Umbilical cord (tissue), 2 donors: Measurements from ENCODE around the gene RAPGEF3. TPM values are rescaled to one million over a fixed set of nuclear protein-coding genes. Genes with fewer than 3 reads are reported as not detected.

Source experiments
- DNase-seq: peaks from one replicate; pipeline ENCODE4 v3.0.0-alpha.2; 2015; ENCODE audit warnings: low spot score
- total RNA-seq: library from RNA; depleted of rRNA; stranded (reverse); fragments of >200 nt; gene quantifications from one replicate; pipeline ENCODE4 v1.2.3, GENCODE V29; 2014; ENCODE audit warnings: low replicate concordance; ENCODE audit not compliant: insufficient read depth

Gene RAPGEF3, protein sequence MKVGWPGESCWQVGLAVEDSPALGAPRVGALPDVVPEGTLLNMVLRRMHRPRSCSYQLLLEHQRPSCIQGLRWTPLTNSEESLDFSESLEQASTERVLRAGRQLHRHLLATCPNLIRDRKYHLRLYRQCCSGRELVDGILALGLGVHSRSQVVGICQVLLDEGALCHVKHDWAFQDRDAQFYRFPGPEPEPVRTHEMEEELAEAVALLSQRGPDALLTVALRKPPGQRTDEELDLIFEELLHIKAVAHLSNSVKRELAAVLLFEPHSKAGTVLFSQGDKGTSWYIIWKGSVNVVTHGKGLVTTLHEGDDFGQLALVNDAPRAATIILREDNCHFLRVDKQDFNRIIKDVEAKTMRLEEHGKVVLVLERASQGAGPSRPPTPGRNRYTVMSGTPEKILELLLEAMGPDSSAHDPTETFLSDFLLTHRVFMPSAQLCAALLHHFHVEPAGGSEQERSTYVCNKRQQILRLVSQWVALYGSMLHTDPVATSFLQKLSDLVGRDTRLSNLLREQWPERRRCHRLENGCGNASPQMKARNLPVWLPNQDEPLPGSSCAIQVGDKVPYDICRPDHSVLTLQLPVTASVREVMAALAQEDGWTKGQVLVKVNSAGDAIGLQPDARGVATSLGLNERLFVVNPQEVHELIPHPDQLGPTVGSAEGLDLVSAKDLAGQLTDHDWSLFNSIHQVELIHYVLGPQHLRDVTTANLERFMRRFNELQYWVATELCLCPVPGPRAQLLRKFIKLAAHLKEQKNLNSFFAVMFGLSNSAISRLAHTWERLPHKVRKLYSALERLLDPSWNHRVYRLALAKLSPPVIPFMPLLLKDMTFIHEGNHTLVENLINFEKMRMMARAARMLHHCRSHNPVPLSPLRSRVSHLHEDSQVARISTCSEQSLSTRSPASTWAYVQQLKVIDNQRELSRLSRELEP
- 6.0 TPM for total RNA-seq

DNA sequence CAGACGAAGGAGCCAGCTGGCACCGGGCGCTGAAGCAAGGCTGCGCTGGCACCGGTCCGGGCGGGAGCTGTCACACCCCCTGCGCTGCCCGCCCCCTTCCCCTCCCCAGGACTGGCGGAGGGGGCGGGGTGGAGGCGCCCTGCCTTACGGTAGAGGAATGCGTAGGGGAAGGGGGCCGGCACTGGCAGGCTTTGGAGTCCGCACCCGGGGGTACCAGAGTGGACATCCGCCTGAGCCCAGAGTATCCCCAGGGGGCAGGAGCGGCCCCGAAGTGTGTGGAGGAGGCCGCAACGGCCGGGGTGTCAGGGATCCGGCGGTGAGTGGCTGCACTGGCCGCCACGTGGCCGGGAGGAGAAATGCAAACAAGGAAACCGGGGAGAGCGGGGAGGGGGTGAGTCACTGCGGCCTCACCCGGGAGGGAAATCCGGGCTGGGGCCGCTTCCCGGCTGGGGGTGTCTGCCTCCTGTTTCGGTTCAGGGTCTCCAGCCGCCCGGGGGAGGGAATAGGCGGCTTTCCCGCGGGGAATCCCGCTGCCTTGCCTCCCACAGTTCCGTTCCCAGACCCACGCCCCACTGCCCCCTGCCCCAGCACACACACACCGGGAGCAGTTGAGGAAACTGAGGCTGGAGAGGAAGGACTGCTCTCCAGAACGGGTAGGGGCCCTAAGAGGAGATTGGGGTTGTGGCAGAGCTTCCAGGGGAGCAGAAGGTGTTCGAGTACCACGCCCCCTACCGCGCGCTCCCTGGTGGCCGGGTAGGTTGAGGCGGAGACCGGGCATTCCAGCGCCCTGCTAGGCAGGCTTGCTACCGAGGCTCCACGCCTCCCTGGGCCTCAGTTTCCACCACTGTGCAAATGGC is at the start of gene RAPGEF3:
TSS of gene RAPGEF3 (minus strand) at position 47 of the 857 bp plus-strand sequence. CDS start 324 bp downstream, outside the sequence.
- DNase-seq, result peak; percentile 90

DNA sequence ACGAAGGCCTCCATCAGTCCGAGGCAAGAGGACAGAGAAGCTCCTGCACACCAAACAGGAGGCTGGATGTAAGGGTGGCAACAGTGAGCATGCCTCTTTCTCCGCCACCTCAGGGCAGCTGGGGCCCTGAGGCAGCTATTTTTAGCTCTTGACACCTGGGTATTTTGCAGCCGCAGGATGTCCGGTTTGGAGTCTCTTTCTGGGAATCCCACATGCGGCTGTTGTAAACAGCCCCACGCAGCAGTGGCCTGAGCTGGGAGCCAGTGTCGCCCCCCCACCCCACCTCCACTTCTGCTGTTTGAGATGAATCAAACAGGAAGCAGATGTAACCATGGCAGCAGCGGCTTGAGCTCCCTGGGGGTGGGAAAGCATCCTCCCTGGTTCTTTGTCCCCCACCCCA is 49.4 kb upstream of the RAPGEF3 start:
- DNase-seq, result no peak

DNA sequence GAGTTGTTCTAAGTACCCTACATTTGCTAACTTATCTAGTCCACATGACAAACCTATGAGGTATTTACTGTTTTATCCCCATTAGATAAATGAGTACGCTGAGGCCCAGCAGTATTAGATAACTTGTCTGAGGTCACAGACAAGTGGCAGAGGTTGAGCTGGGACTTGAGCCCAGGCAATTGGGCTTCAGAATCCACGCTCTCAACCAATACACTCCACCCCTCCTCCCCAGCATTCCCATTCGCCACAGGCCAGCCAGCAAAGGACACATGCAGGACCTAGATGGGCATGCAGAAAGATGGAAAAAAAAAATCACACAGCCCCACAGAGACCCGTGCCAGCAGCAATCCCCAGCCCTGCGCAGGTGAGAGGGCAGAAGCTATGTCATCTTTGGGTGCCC is 48.7 kb upstream of the RAPGEF3 start:
- no peak for DNase-seq

DNA sequence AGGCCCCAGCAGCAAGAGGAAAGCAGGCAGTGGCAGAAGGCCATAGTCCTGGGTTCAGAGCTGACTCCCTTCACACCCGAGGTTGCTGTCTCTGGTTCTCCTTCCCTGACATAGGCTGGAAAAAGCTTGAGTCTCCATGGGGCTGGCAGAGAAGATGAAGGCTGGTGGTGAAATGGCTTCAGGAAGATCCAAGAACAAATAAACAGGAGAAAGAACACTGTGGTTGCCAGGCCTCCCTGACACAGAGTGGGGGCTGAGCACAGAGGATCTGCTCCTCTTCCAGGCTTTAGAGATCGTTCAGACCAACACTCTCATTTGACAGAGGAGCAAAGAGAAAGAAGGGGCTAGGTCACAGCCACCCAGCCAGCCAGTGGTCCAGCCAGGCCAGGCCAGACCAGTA is 46.7 kb upstream of the RAPGEF3 start:
- no peak for DNase-seq

DNA sequence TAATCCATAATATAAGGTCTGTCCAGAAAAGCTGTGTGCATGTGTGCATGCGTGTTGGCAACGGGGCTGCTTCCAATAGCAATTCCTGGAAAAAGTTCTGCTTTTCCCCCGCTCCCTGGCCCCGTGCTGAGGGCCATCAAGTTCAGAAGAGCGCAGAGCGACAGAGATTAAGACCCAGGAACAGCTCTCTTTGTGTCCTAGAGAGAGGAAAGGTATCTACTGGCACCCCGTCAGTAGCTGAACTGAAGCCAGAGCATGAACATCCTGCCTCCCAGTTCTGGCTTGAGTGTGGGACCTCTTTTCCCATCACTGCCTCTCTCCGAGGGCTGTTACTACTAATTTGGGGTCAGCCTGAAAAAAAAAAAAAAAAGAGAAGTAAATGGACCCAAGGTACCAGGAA is 45.5 kb upstream of the RAPGEF3 start:
- DNase-seq, result no peak

DNA sequence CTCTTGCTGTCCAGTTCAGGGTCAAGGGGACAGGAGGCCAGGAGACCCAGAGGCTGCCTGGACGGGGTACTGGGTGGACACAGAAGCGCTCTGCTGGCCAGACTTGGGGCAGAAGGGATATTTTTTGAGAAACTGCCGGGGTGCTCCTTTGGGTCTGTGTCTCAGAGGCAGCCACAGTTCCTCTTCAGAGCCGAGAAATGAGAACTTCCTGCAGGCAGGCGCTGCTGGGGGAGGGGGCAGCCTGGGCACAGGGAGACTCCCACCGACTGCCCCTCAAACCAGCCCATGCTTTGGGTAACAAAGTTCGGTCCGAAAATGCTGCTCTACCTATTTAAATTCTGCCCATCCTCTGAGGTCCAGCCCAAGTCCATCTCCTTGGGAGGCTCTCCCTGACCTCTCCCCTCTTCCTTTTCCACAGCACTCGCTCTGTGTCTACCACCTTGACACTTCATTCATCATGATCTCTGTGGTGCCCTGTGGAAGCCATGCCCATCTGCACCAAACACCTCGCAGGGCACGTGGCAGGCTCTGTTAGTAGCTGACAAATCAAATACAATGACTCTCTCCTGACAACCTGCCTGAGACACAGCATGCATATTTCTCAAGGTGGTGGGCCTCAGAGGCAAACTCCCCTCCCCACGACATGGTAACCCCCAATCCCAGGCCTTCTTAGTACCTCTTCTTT is 44.7 kb upstream of the RAPGEF3 start:
- DNase-seq, result no peak

DNA sequence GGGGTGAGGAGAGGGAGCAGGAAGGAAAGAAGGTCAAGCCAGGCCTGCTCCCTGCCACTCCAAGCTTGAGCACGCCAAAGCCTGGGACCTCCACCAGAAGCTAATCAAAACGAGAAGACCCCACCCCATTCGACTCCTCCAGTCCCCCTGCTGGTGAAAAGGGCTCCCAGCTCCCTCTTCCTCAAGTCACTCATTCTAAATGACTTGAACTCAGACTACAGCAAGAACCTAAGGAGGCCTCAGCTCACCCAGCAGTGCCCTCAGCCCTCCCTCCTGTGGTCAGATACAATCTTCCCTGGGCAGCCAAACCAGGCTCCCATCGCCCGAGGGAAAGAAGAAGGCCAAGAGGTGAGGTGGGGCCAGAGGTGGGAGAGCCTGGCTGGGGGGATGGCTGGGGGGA is 43.6 kb upstream of the RAPGEF3 start:
- no peak for DNase-seq

DNA sequence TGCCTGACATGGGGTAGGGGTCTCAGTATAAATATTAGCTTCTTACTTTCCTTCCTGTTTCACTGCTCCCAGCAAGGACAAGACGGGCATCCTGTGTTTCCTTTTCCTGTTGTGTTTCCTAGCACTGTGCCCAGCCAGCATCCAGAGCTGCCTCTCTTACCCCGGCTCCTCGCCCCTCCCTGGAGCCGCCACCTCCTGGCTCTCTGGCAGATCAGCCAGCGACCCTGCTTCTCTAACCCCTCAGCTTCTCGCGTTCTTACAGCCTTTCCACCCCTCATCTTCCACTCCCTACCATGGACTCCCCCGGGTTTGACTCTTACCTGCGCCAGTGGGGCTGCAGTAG is 43.2 kb upstream of the RAPGEF3 start:
- no peak for DNase-seq

DNA sequence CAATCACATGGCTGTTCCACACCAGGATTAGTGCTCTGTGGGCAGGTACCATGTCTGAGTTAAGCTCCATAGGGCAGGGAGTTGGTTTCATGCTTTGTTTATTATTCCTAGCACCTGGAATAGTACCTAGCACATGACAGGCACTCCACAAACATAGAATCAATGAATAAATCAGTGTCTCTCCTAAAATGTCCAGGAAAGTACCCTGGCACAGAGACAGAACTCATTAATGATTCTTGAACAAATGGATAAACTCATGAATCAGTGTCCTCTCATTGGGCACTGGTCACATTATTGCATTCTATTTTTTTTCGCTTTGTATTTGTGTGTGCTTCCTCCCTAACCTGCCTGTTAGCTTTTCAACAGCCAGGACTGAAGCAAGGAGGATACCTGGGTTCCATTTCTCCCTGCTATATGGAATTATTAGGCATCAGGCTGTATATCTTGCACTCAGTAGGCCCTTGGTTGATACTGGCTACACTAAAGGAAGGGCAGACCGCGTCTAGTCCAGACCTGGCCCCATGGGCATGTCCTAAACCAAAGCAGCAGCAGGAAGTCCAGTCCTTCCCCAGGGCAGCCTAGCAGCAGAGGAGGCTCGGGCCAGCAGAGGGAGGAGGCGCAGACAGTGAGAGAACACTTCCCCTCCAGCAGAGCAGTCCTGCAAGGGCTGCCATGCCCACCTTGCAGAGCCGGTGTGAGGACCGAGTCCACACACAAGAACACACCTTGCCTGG is 42.7 kb upstream of the RAPGEF3 start:
- no peak for DNase-seq

DNA sequence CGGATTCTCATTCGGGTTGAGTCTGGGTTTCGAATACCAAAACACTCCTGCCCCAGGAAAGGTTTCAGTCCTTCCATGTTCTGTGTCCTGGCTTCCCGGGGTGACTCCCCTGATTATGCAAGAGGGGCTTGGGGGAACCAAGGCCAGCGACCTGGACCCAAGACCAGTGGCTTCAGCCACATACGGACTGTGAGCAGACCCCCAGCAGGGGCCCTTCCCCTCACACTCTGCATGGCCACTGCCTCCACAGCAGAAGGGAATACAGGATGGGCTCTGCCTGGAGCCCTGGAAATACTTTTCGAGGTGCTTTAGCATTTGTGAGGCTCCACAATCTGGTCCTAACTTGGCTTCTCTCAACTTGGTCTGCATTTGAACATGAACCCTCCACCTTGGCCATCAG is 41.9 kb upstream of the RAPGEF3 start:
- no peak for DNase-seq

DNA sequence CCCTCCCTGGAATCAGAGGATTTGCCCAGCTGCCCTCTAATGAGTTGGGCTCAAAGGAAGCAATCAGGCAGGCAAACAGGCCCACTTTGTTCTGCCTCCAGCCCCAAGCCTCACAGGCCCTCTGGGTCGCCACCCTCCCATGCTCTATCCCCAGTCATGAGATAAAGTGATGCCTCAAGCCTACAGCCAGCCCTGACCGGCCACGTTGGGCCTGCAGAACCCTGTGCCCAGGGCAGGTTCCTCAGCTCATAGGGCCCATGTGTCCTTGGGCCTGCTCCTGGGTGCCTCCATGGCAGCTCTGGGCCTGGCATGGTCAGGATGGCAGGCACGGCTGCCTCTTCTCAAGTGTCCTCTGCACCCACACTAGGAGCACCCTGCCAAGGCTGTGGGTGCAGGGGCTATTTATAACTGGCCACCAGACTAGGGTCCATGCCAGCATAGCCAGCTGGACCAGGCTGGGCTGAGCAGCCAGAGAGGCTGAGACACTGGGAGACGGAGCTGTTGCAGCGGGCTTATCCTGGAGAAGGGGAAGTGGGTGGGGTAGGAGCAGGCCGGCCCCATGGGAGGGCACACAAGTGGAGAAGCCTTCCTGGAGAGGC is 40.8 kb upstream of the RAPGEF3 start:
- no peak for DNase-seq

DNA sequence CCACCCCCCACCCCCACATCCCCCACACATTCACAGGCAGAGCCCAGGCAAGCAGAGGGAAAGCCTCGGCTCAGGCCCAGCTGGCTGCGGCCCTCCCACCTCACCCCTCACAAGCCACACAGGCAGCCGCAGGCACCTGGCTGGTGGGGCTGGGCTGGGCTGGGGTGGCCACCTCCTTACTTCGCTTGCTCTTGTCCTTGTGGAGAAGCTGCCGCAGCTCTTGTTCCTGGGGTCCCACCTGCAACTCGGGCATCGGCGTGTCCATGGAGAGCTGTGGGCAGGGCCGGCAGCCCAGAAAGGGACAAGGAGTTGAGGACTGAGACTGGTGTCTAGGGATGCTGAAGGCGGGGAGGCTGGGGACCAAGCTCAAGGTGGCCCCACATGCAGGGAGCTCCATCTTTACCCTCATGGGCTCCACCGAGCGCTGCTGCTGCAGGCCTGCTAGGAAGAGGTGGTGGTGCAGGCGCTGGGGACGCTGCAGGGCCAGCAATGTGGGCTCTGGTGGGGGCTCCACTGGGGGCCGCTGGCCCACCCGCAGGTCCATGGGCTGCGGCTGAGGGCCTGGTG is 39.8 kb upstream of the RAPGEF3 start:
- DNase-seq, result no peak

DNA sequence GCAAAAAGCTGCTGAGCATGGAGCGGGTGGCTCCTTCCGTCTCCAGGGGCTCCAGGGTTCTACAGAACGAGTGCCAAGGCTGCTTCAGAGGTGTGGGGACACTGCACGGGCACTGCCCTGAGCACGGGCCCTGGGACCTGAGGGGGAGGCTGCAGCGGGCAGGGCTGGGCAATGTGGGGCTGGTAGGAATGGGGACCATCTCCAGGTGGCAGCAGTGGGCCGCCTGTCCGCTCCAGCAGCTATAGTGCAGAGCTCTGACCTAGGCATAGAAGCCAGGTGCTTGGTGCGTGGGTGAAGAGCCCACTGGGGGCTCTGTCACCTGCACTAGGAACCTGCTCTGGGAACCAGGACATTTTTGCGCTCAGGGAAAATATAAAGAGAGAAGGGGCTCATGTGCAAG is 38.8 kb upstream of the RAPGEF3 start:
- DNase-seq, result no peak

DNA sequence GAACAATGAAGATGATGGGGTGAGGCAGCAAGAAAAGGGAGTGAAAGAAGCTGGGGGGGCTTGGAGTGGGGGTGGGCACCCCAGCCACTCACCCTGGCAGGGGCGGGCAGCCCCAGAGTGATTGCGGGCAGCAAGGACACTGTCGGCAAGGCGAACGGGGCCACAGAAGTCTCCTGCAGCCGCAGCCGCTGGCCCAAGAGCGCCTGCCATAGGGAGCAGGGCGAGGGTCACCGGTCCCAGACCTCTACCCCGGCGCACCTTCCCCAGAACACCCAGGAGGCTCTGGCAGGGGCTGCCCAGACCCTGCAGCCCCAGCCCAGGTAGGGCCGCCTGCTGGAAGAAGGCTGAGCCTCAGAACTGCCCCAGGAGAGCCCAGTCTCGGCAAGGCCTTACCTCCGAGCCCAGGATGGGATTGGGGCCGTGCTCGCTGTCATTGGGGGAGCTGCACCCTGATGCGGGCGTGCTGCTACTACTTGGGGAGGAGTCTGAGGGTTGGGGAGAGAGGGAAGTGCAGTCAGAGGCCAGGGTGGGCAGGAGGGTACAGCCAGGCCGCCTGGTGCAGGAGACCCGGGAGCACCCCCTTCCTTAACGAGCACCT is 37.2 kb upstream of the RAPGEF3 start:
- DNase-seq, result no peak

DNA sequence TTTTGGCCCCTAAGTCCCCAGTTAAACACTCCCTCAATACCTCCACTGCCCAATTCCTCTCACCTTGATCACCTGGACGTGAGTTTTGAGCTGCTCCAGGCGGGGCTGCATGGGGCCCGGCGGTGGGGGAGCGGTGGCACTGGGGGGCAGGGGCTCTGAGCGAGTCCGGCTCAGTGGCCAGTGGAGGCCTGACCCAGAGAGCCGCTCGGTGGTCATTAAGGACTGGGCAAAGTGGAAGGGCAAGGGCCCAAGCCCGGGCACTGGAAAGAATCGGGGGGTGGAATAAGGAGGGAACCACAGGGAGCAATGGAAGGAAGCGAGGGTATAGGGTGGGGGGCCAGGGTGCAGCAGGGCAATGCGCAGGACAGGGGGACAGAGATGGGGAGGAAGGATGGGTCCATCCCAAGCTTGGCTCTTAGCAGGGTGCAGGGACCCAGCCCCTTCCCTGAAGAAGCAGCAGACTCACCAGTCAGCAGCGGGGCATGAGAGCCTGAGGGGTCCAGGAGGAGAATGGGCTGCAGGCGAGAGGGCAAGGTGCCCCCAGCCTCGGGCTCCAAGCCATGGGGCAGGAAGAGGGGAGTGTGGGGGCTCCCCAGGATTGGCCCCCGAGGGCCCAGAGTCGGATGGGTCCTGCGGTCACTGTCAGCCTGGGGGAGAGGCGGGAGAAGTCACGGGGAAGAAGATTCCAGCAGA is 36.6 kb upstream of the RAPGEF3 start:
- DNase-seq, result no peak

DNA sequence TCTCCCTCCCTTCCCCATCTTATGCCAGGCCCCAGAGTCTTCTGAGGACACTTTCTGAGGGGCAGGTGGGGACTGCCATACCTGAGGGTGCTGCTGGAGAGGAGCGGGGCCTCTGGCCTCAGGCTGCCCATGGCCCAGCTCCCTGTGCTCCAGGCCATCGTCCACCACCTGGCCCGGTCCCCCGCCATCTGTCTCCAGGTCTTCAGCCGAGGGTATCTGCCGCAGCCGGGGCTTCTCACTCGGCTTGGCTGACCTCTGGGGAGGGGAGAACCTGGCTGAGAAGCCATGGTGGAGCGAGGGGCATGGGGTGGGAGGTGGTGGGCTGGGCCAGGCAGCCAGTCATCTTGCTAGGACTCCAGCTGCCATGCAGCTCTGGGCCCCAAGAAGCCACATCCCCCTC is 36.0 kb upstream of the RAPGEF3 start:
- DNase-seq, result no peak

DNA sequence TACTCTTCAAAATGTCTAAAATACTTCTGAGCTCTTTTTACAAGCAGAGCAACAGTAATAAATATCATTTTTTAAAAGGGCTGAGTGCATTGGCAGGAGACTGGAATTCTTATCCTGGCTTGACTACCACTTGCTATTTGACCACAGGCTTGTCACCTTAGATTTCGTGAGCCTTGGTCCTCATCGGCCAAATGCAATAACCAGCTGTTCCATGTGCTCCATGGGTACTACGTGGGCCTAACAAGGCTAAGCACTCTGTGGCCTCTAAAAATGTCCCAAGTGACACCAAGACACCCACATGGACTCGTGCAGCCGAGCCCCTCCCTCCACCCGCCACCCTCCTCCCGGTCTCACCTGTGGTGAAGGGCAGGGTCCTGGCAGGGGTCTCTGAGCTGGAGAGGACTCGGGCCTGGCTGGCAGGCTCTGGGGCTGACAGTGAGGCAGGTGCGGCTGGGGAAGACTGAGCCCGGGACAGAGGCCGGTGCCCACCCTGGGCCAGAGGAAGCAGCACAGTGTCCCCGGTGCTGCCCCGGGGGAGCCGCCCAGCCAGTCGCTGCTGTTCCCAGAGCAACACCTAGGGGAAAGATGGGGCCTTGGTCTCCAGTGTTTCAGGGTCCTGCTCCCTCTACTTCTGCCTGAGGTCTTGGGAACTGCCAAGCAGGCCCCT is 34.5 kb upstream of the RAPGEF3 start:
- DNase-seq, result no peak

DNA sequence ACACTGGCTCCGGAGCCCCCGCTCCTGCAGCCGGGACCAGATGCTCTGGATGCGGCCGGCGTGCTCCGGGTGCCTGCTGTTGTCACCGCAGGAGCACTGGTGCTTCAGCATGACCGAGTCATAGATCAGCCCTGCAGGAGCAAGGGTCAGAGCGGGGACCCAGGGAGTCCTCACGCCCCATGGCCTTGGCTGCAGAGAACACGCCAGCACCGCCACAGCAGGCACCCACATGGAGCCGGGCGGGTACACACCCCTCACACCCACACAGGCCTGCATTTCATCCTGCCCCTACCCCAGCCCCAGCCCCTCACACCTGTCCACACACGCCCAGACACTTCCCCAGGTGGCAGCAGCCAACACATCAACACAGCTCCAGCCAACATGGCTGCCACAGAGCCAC is 33.2 kb upstream of the RAPGEF3 start:
- no peak for DNase-seq
